ENCODE data around the gene ITGAE.
A peak's percentile ranks its signal among the peaks of the same experiment; 100 is the strongest.

The ITGAE gene

GRCh38 chr17:3724378-3725077 lies 76.5 kb downstream of the ITGAE start:
- no peaks in the 10 kb centered on the region for H3K27me3 ChIP-seq (ENCODE audit: insufficient read depth, low read length, poor library complexity, severe bottlenecking)
- peaks cover 60% of the 10 kb centered on the region for H3K4me1 ChIP-seq (ENCODE audit: insufficient read depth, low read length, poor library complexity, severe bottlenecking)
- no peaks in the 10 kb centered on the region for H3K9me3 ChIP-seq (ENCODE audit: insufficient read depth, low read depth, low read length)
- no peaks in the 10 kb centered on the region for H3F3A ChIP-seq (ENCODE audit: low read depth)
- H3K79me2 ChIP-seq (ENCODE audit: insufficient read depth, low read length), result peaks cover 81% of the 10 kb centered on the region
- no peaks in the 10 kb centered on the region for H3K9me2 ChIP-seq (replicated peaks; ENCODE audit: low read depth, low read length)
- peaks cover 19% of the 10 kb centered on the region for H4K20me1 ChIP-seq (ENCODE audit: insufficient read depth, low read length, poor library complexity, severe bottlenecking)
- H3K36me3 ChIP-seq (ENCODE audit: insufficient read depth, low read length), result no peaks in the 10 kb centered on the region; the same call in 1 of the 2 replicates
- peak overlapping the region; percentile 95 for H3K9ac ChIP-seq (ENCODE audit: low read depth, low read length, poor library complexity, severe bottlenecking)
- H3K4me2 ChIP-seq (ENCODE audit: low read depth, low read length, poor library complexity, severe bottlenecking), result peak overlapping the region; percentile 97
- TF ChIP-seq CTCF (conservative IDR thresholded peaks at IDR 0.05; ENCODE audit: low read length), result no peak
- TF ChIP-seq EZH2phosphoT487 (IDR thresholded peaks at IDR 0.05; ENCODE audit: borderline replicate concordance), result no peak
- H2AFZ ChIP-seq (ENCODE audit: low read length), result peak overlapping the region; percentile 88; the same call in 1 of the 2 replicates
- H3K4me3 ChIP-seq (ENCODE audit: low read length, poor library complexity, severe bottlenecking), result peak overlapping the region; percentile 95

GRCh38 chr17:3723556-3724377 lies 77.2 kb downstream of the ITGAE start, which contains the start of gene HASPIN:
Gene HASPIN (plus strand): TSS chr17:3723903. CDS start chr17:3723936, 33 bp downstream.
- H3K79me2 ChIP-seq (ENCODE audit: insufficient read depth, low read length), result peaks cover 76% of the 10 kb centered on the region

GRCh38 chr17:3723188-3723555 lies 77.8 kb downstream of the ITGAE start:
- H4K20me1 ChIP-seq (ENCODE audit: insufficient read depth, low read length, poor library complexity, severe bottlenecking), result peaks cover 19% of the 10 kb centered on the region
- peak overlapping the region; percentile 84 for H2AFZ ChIP-seq (ENCODE audit: low read length)
- H3K9ac ChIP-seq (ENCODE audit: low read depth, low read length, poor library complexity, severe bottlenecking), result peak overlapping the region; percentile 95
- H3K9me2 ChIP-seq (replicated peaks; ENCODE audit: low read depth, low read length), result no peaks in the 10 kb centered on the region
- peak overlapping the region; percentile 95 for H3K4me3 ChIP-seq (ENCODE audit: low read length, poor library complexity, severe bottlenecking)
- H3K79me2 ChIP-seq (ENCODE audit: insufficient read depth, low read length), result peaks cover 81% of the 10 kb centered on the region
- peak overlapping the region; percentile 88 for H3K4me2 ChIP-seq (ENCODE audit: low read depth, low read length, poor library complexity, severe bottlenecking)
- H3K36me3 ChIP-seq (ENCODE audit: insufficient read depth, low read length), result no peaks in the 10 kb centered on the region; the same call in 1 of the 2 replicates
- H3F3A ChIP-seq (ENCODE audit: low read depth), result no peaks in the 10 kb centered on the region
- H3K4me1 ChIP-seq (ENCODE audit: insufficient read depth, low read length, poor library complexity, severe bottlenecking), result peaks cover 69% of the 10 kb centered on the region
- H3K9me3 ChIP-seq (ENCODE audit: insufficient read depth, low read depth, low read length), result no peaks in the 10 kb centered on the region
- no peaks in the 10 kb centered on the region for H3K27me3 ChIP-seq (ENCODE audit: insufficient read depth, low read length, poor library complexity, severe bottlenecking)
- no peak for TF ChIP-seq EZH2phosphoT487 (IDR thresholded peaks at IDR 0.05; ENCODE audit: borderline replicate concordance)
- TF ChIP-seq CTCF (conservative IDR thresholded peaks at IDR 0.05; ENCODE audit: low read length), result no peak

More at GRCh38 chr17:3723556-3724377, 77.2 kb downstream of the ITGAE start, which contains the start of gene HASPIN:
- peak within 1 kb of the TSS; percentile 88 for H2AFZ ChIP-seq (ENCODE audit: low read length)
- H3K4me3 ChIP-seq (ENCODE audit: low read length, poor library complexity, severe bottlenecking), result peak within 1 kb of the TSS; percentile 95
- peak within 1 kb of the TSS; percentile 97 for H3K4me2 ChIP-seq (ENCODE audit: low read depth, low read length, poor library complexity, severe bottlenecking)
- H4K20me1 ChIP-seq (ENCODE audit: insufficient read depth, low read length, poor library complexity, severe bottlenecking), result peaks cover 19% of the 10 kb centered on the region
- no peaks in the 10 kb centered on the region for H3F3A ChIP-seq (ENCODE audit: low read depth)
- H3K4me1 ChIP-seq (ENCODE audit: insufficient read depth, low read length, poor library complexity, severe bottlenecking), result peaks cover 63% of the 10 kb centered on the region
- peak within 1 kb of the TSS; percentile 95 for H3K9ac ChIP-seq (ENCODE audit: low read depth, low read length, poor library complexity, severe bottlenecking)
- no peaks in the 10 kb centered on the region for H3K9me2 ChIP-seq (replicated peaks; ENCODE audit: low read depth, low read length)
- no peak for TF ChIP-seq EZH2phosphoT487 (IDR thresholded peaks at IDR 0.05; ENCODE audit: borderline replicate concordance)
- TF ChIP-seq CTCF (conservative IDR thresholded peaks at IDR 0.05; ENCODE audit: low read length), result no peak
- no peaks in the 10 kb centered on the region for H3K9me3 ChIP-seq (ENCODE audit: insufficient read depth, low read depth, low read length)
- no peaks in the 10 kb centered on the region for H3K27me3 ChIP-seq (ENCODE audit: insufficient read depth, low read length, poor library complexity, severe bottlenecking)
- no peaks in the 10 kb centered on the region; the same call in 1 of the 2 replicates for H3K36me3 ChIP-seq (ENCODE audit: insufficient read depth, low read length)

All from Loucy (cell line).